ENCODE results near the gene RNF148. TPM values are rescaled to one million over a fixed set of nuclear protein-coding genes. Genes with fewer than 3 reads are reported as not detected.

The RNF148 gene, protein sequence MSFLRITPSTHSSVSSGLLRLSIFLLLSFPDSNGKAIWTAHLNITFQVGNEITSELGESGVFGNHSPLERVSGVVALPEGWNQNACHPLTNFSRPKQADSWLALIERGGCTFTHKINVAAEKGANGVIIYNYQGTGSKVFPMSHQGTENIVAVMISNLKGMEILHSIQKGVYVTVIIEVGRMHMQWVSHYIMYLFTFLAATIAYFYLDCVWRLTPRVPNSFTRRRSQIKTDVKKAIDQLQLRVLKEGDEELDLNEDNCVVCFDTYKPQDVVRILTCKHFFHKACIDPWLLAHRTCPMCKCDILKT
- not detected in 2 replicates for total RNA-seq
- polyA plus RNA-seq (2012): not detected

DNA sequence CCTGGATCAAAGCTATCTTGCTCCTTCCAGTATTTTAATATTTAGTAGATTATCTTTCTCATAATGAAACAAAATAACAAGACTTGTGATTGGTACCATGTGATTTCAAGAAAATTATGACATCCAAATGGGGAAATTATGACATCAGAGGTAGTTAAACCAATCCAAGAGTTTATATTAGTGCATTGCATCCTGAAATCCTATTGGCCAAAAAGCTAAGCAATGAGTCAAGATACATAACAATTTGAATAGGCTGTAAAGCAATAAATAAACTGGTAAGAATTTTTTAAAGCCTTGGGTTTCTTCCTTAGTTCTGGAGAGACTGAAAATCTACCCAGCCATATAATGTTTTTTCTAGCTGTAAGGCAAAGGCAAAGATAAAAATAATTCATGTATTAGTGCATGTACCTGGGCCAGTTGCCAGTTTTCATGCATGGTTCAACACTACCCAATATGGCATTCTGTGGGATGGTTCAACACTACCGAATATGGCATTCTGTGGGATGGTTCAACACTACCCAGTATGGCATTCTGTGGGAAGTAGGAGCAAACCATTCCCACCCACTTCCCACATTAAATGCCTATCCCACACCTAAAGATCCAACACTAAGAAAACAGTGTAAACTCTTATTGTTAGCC is at the start of gene RNF148:
RNF148 (minus strand) TSS at position 51 of the 639 bp plus-strand sequence. CDS start 172 bp downstream, outside the sequence.
- DNase-seq (ENCODE audit: low read depth): no peak

DNA sequence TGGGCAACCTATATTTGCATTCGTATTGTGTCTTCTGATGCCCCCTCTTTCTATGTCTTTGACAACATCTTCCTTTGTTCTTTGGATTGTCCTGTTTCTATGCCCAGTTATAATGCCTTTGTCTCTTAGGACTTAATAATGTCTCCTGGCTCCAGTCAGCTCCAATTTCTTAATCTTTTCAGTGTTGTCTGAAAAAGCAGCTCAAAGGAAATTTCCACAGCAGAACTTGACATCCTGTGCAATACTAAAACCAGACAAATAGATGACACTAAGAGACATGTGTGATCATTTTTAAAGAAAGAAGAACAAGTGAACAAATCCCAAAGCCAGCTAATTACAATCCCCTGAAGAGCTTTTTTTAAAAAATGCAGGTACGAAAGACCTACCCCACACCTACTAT is 47.7 kb upstream of the RNF148 start:
- DNase-seq (ENCODE audit: low read depth): no peak

DNA sequence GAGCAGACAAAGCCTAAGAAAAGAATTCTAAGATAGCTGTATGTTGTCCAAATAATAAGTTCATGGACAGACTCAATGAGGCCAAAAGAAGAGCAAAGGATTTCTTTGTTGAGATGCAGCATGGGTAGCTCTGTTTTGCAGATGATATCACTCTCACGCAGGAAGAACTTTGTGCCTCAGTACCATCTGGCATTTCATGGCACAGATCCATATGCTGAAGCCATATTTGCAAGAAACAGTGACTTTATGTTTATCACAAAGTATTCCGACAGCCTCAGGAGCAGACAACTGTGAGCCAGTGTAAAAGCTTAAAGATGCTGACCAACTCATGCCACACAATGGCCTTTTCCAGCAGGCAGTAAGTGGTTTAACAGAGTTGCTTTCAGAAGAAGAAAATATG is 45.5 kb upstream of the RNF148 start:
- no peak for DNase-seq (ENCODE audit: low read depth)

DNA sequence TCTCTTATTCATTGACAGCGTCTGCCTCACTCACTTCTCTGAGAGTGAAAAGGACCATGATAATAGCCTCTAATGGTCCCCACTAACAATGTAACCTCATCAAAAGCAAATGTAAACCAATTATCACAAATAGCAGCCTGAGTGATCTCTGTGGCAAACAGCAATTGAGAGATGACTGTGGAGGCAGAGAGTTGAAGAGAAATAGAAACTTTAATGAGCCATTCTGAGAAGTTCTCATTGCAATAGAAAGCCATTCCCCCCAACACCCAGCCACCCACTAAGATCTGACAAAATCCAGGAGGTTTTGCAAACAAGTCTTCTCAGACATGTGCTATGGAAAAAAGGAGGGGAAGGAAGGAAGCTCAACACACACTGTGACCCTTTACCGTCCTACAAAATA is 44.2 kb upstream of the RNF148 start:
- DNase-seq (ENCODE audit: low read depth): no peak

DNA sequence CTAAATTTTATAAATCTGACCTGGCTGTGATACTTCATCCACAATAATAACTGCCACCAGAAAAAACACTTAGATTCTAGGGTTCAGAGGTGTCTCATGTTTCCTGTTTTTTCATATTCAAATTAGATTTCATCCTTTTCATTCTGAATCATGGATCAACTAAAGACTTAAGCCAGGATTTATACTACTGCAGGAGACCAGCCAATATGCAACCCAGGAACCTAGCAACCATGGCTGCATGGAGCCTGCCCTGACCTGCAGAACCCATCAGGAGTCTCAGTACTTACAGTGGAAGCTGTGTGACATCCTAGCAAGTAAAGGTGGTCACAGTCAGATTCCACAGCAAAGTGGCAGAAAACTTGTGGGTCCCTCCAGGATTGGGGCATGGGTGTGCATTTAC is 40.5 kb upstream of the RNF148 start:
- no peak for DNase-seq (ENCODE audit: low read depth)

DNA sequence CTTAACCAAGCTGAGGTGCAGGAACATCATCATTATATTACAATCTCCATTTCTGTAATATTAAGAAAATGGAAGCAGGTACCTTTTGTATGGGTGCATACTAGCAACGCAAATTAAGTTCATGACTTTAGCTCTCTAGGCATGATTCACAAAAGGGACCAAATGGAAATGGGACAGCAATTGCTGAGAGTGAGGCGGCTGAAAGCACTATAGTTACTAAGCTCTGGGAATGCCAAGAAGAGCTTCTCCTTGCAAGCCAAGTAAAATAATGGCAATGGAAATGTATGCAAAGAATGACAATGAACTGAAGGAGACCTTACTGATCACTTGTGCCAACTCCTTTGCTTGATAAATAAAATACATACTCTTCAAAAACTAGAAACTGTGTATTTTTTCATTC is 36.2 kb upstream of the RNF148 start:
- DNase-seq (ENCODE audit: low read depth): no peak

DNA sequence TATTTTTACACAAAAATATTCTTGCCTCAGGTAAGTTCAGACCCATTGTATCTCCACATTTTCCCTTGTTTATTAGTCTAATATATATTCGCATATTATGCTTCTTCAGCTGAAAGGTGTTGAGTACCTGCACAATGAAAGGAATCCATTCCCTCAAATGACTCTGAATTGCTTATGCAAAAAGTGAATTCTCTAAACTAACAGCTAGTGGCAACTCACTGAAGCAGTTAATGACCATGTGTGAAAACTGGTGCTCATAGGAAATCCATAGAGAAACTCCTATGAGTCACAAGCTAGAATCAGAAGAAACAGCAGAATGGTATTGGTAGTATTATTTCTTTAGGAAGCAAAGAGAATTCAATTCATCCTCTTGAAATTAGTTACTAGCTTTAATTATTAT is 33.5 kb upstream of the RNF148 start:
- DNase-seq (ENCODE audit: low read depth): no peak

DNA sequence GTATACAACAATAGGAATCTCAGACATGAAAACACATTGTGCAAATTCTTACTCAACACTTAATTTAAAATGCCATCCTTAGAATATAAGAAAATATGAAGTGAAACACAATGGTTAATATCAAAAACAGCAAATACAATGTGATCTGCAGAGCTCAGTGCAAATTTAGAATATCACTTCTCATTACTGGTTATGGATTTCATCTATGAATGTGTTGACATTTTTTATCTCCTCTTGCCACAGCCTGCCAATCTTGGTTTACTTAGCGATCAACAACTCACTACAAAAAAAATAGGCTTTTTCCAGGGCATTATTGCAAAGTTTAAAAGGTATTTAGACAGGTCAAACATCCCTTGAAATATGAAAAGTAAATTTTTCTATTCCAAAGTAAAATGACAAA is 25.0 kb upstream of the RNF148 start:
- no peak for DNase-seq (ENCODE audit: low read depth)

DNA sequence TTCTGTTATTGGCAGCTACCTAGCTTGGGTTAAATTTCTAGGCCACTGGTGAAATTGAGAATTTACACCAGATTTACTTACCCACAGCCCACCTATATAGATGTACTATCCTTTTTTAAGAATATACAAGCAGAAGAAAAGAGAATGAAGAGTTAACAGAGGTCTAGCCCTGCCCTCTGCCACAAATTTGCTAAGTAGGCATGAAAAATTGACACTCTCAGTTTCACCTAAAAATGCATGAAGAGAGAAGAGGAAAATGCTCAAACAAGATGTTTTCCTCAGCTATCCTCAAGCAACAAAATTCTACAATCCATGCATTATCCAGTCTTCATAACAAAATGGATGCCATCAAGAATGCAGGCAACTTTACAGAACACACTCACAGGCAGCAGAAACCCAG is 24.6 kb upstream of the RNF148 start:
- no peak for DNase-seq (ENCODE audit: low read depth)

DNA sequence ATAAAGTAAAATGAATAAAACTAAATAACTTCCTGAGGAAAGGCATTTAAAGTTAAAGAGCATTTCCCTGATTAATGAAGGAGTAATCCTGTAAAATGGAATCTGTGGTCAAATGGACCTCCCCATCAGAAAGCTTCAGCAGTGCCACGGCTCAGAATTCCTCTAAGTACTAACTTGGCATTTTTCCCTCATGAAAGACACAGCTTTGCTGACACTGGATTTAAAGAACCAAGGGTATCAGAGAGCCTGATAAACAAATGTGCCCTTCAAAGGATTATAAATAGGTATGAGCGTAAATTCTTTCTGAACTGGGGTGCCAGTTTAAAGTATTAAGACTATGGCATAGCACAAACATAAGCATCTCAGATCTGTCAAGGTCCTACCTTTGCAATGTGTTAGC is 24.2 kb upstream of the RNF148 start:
- no peak for DNase-seq (ENCODE audit: low read depth)

DNA sequence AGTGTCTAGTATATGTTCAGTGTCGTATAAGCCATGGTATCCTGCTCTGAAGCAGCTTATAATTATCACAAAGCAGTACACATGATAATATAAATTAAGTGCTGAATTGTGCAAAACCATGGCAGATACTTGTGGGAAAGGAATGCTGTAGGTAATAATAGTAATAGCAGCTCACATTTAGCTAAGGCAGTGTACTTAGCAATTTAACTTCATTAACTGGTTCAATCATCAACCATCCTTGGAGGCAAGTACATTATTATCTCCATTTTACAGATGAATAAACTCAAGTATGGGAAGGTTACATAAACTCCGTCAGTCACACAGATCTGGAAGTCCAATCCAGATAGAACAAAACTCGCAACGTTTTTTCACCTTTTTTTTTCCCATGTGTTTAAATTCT is 21.6 kb upstream of the RNF148 start:
- DNase-seq (ENCODE audit: low read depth): no peak

DNA sequence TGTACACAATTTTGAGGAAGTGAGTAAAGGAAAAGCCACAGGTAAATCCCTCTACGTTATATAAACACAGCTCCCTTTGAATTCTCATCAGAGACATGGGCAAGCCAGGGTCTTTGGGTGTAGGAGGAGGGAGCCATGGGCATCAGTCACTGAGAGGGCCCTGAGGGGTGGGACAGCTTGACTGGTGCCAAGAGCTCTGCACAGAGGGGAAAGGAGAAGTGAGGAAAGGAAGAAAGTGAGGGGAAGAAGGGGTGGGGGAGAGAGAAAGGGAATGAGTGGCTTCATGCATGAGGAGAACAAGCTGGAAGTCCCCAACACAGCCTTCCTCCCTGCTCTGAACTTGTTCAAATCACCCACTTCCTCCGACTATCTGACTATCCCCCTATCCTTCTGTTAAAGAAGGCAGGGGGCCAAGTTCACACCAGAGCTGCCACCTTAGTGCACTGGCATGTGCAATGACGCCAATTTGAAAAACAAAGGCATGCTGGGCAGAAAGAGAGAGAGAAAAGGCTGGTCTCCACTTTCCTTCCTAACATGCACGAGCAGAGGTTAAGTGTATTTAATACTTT is 16.4 kb upstream of the RNF148 start:
- DNase-seq (ENCODE audit: low read depth): no peak

DNA sequence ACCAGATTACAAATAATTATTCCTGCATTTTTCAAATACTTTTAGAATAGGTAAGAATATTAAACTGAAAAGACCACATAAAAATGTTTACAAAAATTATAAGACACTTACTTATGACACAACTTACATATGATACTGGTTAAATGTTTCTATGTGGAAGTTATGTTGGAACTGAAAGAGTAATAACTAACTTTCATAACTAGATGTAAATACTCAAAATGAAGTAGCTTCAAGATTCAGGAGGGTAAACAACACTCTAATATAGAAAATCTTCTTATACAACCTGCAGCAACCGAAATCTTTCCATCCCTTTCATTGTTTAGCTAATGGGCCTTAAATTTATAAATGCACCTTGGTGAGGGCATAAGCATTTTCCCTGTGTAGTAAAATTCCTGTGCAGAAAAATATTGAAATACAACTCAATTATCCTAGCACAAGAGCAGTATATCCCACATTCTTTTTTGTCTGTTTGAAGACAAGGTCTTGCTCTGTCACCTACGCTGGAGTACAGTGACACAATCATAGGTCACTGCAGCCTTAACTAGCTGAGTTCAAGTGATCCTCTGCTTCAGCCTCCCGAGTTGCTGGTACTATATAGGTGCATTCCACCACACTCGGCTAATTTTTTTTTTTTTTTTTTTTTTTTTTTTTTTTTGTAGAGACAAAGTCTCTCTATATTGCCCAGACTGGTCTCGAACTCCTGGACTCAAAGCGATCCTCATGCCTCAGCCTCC is 14.8 kb upstream of the RNF148 start:
- no peak for DNase-seq (ENCODE audit: low read depth)

DNA sequence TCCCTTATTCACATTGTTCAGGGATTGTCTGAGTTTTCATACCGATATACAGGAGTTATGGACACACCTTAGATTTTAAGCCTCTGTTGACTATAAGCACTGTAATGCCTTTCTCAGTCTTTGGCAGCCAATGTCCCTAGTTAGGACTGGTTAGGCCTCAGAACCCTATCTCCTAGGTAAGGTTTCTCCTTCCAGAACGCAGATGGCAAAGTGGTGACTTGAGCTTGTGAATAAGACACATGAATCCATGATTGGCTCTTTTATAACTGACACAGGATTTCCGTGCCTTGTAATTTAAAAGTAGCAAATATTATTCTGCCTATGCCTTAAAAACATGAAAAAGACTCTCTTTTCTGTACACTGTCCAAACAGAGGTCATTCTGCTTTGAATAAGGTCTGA is 12.5 kb upstream of the RNF148 start:
- DNase-seq (ENCODE audit: low read depth): no peak

DNA sequence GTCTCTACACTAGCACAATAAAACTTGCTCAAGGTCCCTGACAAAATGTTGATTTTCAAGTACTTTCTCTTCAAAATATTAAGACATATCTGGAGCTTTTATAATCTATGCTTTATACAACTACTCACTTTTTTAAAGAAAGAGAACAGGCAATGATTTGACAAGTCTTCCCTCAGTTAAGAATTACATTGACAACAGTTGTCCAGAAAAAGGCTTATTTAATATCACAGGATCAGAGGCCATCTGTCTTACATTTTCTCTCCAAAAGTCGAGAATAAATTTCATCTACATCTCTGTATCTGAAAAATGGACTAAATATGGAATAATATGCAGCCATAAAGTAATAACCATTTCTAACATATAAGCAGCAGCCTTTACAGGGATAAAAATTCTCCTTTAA is 8.2 kb upstream of the RNF148 start:
- no peak for DNase-seq (ENCODE audit: low read depth)

DNA sequence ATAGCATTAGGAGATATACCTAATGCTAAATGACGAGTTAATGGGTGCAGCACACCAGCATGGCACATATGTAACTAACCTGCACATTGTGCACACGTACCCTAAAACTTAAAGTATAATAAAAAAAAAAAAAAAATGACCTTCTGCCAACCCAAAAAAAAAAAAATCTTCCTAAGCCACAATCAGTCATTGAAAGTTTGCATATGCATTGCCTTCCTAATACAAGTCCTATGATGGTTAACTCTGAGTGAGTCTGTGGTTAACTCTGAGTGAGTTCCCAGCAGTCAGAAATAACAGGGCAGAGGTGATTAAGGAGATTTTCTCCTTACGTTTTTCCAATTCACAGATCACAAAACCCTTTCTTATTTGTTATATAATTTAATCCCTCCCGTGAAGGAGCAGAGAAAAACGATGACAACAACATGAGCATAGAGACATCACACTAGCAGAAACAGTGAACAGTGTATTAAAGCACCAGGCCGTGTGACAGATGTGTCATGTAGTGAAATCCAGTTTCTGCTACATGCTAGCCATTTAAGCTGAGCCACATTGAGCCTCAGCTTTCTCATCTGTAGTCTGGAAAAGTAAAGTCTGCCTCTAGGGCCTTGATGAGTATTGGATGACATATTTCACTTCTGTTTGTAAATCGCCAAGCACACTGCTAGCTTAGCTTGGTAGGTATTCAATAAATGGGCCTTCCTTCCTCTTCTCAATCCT is 7.4 kb upstream of the RNF148 start:
- DNase-seq (ENCODE audit: low read depth): no peak

DNA sequence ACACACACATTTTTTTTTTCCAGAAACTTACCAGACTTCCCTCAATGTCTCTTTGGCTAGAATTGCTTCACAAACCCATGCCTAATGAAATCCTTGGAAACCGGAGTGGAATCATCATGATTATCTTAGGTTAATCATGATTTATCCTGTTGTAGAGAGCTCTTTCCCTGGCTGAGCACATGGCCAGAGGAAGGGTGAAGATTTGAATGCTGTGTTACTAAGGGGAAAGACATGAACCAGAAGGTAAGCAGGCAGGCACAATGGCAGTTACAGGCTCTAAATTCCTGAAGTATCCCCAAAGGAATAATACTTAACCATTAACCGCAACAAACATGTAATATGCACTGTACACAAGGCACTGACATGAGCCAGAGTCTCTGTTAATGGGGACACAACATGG is 4.1 kb upstream of the RNF148 start:
- DNase-seq (ENCODE audit: low read depth): no peak

DNA sequence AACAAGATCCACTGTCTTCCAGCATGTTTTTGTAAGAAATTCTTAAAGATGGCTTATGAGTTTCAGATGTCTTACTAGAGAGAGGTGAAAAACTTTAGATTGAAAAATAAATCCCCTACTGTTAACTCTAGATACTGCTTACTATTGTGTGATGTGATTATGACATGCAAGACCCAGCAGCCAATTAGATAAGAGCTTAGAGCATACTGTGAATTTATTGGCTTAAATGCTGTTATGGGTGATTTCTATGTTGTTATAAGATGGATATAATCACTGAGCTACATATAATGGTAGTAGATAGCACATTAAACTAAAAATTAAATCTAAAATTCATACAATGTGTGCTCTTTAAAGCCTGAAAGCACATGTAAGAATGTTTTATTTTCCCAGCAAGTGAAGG is 3.7 kb downstream of the RNF148 start, which contains the start of gene RNF133:
RNF133 (minus strand) TSS at position 101 of the 400 bp plus-strand sequence. CDS start 199 bp downstream, outside the sequence.
- DNase-seq (ENCODE audit: low read depth): no peak

DNA sequence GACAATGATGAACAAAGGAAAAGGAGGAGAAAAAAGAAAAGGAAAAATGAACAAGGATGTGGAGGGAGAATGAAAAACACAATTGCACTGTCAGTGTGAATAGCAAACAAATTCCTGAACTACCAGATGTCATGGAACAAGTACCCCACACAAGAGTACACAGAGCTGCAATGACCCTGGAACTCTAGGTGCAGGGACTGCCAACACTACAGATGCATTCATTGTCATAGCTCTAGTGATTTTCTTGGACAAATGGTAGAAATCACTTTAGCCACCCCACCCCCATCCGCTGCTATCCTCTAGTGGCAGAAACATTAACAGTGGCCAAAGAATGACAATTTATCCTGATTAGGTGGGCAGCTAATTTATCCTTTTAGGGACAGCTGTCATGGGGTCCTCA is 6.9 kb downstream of the RNF148 start:
- no peak for DNase-seq (ENCODE audit: low read depth)

DNA sequence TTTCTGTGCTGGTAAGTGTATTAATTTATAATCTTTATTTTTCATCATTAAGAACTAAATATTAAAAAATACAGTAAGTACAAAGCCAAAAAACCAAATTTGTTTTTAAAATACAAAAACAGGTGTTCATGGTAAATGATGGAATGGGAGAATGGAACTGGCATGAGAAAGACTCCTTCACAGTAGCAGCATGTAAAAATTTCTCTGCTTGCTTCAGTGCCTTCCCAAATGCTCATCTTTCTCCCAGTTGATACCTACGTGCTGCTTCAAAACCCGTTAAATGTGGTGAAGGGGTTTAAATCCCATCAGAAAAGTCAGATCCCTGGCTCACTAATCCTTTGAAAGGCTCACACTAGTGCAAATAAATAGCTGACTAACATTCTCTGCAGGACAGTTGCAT is 8.0 kb downstream of the RNF148 start:
- DNase-seq (ENCODE audit: low read depth): no peak

DNA sequence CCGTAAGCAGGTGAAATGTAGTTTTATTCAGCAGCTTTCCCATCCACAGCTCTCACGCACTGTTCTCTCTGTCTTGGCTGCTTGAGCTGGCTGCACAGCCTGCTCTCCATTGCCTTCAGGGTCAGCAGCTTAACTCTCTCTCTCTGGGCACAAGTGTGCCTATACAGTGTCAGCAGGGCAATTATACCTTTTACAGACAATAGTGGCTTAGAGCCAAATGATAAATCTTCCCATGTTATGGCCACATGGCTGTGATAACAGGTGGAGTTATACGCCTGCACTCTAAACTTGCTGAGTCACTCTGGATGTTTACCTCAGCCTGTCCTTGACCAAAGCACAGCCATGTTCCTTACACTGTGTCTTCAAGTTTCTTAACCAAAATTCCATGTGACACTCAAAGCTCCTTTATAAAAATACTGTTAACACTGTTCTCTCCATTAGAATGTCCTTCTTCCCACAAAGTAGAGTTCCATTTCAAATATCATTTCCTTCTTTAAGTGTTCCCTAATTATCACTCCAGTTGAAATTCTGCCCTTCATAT is 9.9 kb downstream of the RNF148 start:
- DNase-seq (ENCODE audit: low read depth): no peak

Measured in myocyte (in vitro differentiated cells).